Ishikawa (cell line): ENCODE results near the gene TIMM44.

Source experiments
- CEBPB ChIP-seq: IDR thresholded peaks from 2 replicates; pipeline ENCODE4 v1.6.1; 2012
- EGR1 ChIP-seq: IDR thresholded peaks from 2 replicates; pipeline ENCODE4 v1.6.1; 2012
- EP300 ChIP-seq: IDR thresholded peaks from 2 replicates; pipeline ENCODE4 v1.6.1; 2012; ENCODE audit warnings: borderline replicate concordance
- REST ChIP-seq: IDR thresholded peaks from 2 replicates; pipeline ENCODE4 v1.6.1; 2012; ENCODE audit warnings: low read depth, mild to moderate bottlenecking
- TAF1 ChIP-seq: IDR thresholded peaks from 2 replicates; pipeline ENCODE4 v1.6.1; 2012; ENCODE audit warnings: low read depth, mild to moderate bottlenecking
- TEAD4 ChIP-seq: IDR thresholded peaks from 2 replicates; pipeline ENCODE4 v1.6.1; 2012
- USF1 ChIP-seq: IDR thresholded peaks from 2 replicates; pipeline ENCODE4 v1.6.1; 2012
- YY1 ChIP-seq: IDR thresholded peaks from 2 replicates; pipeline ENCODE4 v1.6.1; 2012; ENCODE audit warnings: low read depth
- ZBTB7A ChIP-seq: IDR thresholded peaks from 2 replicates; pipeline ENCODE4 v1.6.1; 2012; ENCODE audit warnings: low read depth

- no peak for TF ChIP-seq YY1
- no peak for TF ChIP-seq TEAD4
- TF ChIP-seq CEBPB: no peak
- no peak for TF ChIP-seq TAF1
- TF ChIP-seq USF1: no peak
- no peak for TF ChIP-seq EP300
- no peak for TF ChIP-seq REST
- no peak for TF ChIP-seq EGR1
- TF ChIP-seq ZBTB7A: no peak
Observed at GRCh38 chr19:7918615-7919421, 24.6 kb downstream of the TIMM44 start.
